Fibroblast of the conjunctiva (primary cell): ENCODE results near the gene DOK5.

Experiments
- DNase-seq: peaks from one replicate; pipeline ENCODE4 v3.0.0-alpha.2; 2010; ENCODE audit warnings: low read depth

DOK5 gene

GRCh38 chr20:54514028-54514607 is 38.7 kb downstream of the DOK5 start:
- DNase-seq: no peak

- no peak for DNase-seq
These were observed 40.6 kb downstream of the DOK5 start for GRCh38 chr20:54515793-54516628.

DNA sequence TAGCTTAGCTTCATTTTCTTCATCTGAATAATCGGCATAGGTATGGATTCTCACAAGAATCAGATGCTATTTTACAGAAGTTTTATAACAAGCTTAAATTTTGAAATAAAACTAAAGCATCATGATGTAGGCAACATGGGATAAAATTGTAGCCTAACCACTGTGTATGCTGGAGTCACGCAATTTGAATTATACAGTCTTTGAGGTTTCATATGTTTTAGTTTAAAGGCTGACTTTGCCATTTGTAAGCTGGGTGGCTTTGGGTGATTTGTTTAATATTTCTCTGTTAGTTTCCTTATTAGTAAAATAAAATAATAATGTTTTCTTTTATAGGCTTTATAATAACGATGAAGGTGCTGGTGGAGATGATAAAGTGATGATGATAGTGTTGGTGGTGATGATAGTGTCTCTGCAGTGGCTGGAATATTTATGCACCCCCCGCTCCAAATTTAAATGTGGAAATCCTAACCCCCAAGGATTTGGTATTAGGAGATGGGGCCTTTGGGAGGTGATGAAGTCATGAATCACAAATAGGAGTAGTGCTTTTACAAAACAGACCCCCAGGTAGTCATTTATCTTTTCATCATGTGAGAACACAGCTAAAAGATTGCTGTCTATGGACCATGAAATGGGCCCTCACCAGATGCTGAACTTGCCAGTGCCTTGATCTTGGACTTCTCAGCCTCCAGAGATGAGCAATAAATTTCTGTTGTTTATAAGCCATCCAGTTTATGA is 42.0 kb downstream of the DOK5 start:
- DNase-seq: no peak

DNA sequence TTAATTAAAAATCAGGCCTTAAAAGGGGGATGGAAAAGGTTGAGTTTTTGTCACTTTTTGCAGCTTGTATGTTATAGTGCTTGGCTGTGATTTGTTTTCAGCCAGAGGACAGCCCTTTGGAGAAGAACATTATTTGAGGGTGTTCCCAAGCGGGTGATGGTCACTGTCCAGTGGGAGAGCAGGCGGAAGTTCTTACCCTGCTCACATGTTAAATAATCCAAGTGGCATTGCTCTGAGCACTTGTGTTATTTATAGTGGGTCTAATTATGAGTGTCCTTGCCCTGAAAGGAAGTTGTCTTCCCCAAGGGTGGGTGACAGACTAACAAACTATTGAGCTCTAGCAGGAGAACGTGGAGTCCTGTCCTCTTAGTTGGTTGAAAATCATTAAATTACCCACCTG is 49.5 kb downstream of the DOK5 start:
- DNase-seq: no peak

DNA sequence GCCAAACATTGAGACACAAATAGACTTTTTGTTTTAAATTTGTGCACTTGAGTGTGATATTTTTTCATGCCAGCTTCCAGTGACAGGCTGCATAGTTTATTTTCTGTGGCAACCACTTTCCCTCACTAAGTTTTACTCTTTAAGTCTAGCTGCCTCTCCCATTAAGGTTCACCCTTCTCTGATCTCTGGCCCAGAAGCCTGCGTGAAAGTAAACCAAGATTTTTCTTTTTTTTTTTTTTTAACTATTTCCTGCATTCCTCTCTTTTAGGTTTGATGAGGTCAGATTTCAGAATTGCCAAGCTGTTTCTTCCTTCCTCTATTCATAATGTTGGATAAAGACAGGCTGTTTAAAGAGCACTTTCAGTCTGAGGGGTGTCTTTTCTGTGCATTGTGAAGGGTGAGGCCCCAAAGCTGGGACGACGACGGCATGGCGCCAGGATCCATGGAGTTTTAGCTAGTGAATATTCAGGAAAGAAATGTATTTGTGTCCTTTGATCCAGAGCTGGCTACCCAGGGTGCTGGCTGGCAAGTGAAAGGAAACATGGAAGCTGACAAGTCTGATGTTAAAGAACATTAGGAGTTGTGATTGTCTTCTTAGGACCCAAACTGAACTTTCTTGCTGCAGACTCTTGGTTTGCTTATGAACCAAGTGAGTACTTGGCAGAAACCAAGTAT is 50.7 kb downstream of the DOK5 start:
- no peak for DNase-seq

DNA sequence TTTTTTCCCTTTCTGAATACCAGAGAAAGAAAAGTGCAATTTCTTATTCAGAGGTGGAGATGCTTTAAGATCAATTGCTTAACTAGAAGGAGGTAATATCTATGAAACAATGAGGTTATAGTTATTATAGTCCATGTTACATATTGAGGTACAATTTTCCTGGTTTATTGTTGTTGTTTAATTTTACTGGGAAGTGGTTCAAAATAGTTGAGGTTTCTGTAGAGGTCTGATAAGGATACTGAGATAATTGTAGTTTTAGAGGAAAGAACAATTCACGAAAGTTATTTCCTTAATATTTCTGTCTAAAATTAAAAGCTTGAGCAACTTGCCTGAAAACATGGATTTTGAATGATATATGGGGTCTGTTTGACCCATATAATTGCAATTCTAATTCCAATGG is 51.4 kb downstream of the DOK5 start:
- DNase-seq: no peak

DNA sequence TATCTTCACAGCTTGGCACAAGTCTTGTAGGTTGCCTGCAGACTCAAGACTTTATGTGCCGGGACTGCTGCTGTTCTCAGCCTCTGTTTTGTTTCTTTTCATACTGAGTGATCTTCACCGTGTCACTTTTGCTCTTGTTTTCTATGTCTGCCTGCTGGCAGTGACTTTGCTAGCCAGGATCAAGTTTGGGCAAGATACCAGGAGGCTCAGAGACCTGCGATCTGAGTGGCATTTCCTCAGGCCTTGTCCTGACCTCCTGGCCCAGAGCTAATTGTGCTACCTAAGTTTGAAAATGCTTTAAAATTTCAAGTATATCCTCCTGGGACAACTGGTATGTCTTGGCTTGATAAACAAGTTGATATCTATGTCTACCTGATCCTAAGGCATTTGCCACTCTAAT is 57.2 kb downstream of the DOK5 start:
- DNase-seq: no peak

GRCh38 chr20:54534101-54534500 is 58.7 kb downstream of the DOK5 start:
- DNase-seq: no peak

DNA sequence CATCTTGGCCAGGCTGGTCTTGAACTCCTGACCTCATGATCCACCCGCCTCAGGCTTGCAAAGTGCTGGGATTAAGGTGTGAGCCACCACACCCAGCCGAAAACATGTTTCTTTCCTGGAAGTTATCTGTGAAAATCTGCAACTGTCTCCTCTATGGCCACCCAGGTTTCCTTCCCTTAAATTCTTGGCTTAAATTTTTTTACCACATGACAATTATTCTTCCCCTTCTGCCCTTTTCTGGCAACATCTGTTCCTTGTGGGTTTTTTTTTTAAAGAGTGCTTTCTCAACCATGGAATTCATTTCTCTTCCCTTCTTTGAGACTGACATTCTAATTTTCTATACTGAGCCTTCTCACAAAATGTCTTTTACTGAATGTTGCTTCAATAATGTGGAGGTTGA is 59.6 kb downstream of the DOK5 start:
- DNase-seq: no peak

DNA sequence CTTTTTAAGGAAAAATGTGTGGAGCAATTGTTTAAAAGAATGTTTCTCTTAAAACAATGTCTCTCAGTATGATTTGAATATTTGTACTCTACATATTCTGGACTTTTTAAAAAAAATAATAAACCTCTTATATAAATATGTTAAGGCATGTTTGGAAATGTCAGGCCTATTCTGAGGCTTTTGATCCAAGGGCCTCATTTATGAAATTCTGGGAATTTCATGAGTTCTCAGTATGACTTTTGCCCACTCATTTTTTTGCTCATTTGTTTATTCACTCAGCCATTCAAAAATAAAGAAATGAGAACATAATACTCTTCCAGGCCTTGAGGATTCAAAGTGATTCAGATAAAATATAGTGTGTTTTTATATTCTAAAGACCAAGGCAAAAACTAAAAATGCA is 60.4 kb downstream of the DOK5 start:
- no peak for DNase-seq

- DNase-seq: no peak
These were observed 64.2 kb downstream of the DOK5 start for GRCh38 chr20:54539521-54540046.

GRCh38 chr20:54543369-54543768 is 68.0 kb downstream of the DOK5 start:
- DNase-seq: no peak

DNA sequence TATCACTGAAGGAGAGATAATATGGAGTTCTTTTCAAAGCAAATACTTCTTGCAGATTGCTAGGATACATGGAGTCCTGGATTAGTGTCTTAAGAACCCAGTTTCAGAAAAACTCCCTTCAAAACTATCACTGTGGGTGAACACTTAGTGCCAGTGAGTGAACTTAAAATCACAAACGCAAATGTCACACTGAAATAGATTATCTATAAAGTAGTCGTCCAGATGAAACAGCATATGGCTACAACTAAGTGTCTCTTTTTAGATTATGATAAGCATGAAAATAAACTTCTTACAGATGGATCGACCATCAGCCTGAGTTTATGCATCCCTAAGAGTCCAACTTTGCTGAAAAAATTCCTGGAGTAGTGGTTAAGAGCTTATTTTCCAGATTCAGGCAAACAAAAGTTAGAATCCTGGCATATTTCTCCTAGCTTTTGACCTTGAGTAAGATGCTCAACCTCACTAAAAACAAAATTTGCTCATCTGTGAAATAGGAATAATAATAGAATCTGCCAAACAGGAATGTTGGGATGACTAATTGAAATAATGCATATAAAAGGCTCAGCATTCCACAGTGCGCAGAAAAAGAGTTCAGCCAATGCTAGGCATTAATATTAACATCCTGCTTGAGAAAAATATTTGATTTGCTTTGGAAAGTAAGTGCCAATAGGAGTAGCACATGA is 70.4 kb downstream of the DOK5 start:
- no peak for DNase-seq

GRCh38 chr20:54548849-54549248 is 73.5 kb downstream of the DOK5 start:
- DNase-seq: no peak

DNA sequence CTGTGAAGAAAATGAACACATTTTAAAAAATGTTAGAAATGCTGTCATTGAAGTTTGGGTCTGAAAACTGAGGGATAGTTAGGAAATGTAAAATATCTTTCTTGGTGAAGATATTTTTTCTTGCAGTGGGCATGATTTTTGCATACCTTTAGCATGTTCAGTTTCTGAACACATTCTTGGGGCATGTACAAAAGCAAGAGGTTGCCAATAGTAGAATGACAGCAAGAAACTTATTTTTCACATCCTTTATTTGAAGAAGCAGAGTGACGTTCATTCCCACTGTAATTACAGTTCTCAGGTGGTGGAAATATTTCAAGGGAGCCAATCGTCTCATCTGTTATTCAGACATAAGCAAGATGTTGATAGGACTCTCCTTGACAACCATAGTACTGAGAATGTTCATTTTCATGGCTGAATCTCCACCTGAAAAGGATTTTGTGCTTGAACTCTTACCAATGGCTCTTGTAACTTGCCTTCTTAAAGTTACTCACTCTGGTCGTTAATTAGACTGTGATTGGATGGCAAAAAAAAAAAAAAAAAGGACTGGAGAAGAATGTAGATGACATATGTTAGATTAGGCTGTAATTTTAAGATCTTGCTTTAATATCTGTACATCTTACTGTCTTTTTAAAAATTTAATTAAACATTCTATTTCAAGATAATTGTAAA is 74.4 kb downstream of the DOK5 start:
- DNase-seq: no peak

GRCh38 chr20:54550776-54551396 is 75.5 kb downstream of the DOK5 start:
- DNase-seq: no peak

GRCh38 chr20:54554006-54554405 is 78.6 kb downstream of the DOK5 start:
- DNase-seq: no peak

DNA sequence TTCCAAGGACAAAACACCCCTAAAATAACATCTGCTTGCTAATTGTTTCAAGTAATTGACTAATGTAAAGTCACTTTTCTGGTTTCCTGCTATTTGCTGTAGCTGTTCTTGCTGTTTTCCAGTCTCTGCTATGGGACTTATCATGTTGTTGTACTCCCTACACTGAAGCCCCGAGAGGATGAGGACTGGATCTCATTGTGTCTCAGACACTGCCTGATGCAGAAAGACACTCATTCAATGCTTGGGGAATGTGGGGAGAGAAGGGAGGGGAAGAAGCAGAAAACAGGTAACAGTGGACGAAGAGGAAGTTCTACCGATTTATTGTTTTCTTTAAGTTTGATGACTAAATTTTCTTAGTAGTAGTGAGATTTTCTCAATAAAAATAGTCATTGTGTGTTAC is 79.8 kb downstream of the DOK5 start:
- no peak for DNase-seq

DNA sequence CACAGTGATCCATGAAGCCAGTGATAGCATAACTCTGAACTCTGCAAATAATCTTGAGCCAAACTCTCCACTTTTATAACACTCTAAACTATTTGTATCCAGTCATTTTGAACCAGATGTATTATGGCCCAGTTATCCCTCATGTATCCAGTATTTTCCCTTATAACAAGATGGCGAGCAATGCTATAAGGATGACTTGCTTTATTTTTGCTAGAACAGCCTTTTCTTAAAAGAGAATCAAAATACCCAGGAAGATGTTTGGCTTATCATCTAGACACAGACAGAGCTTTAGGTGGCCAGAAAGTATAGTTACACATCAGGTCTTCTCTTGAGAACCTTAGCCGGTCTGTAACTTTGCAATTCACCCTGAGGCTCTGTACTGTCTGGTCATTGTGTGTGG is 81.0 kb downstream of the DOK5 start:
- no peak for DNase-seq

GRCh38 chr20:54557806-54558590 is 82.6 kb downstream of the DOK5 start:
- DNase-seq: no peak
